H1 (cell line): ENCODE data around the gene SPOCK1. TPM values are rescaled to one million over a fixed set of nuclear protein-coding genes. Genes with fewer than 3 reads are reported as not detected.

ENCODE experiments used
- CTCF ChIA-PET: fragments of 300-600 bp; sonication (Branson Sonifier 250); formaldehyde crosslinking; loops from one replicate; lab custom pipeline; 2021; ENCODE audit not compliant: partially characterized antibody; lab: Charles Lee
- POLR2A ChIA-PET: fragments of 300-600 bp; sonication (Branson Sonifier 250); formaldehyde crosslinking; loops from one replicate; lab custom pipeline; 2021; ENCODE audit warnings: inconsistent platforms; ENCODE audit not compliant: partially characterized antibody; lab: Charles Lee
- DNase-seq, 2 experiments: peaks; one replicate each; pipeline versions ENCODE4 v3.0.0 to v3.0.0-alpha.2; 2010 to 2022; ENCODE audit warnings: low spot score in 2 of 2, low read depth in 1 of 2, mixed read lengths in 1 of 2
- FAIRE-seq: peaks from 2 replicates; lab custom pipeline; 2011; peaks lifted over from hg19 to GRCh38; lab: Jason Lieb, UNC
- H2AFZ ChIP-seq: 2 replicates; pipeline ENCODE4 v1.8.1; 2012; ENCODE audit warnings: low read length, inconsistent platforms
- H2AK5ac ChIP-seq: 2 replicates; pipeline ENCODE4 v1.6.1; 2013; ENCODE audit warnings: low read depth, low read length
- H2BK120ac ChIP-seq: replicated peaks from 2 replicates; pipeline ENCODE3; 2013; ENCODE audit warnings: low read depth, low read length, inconsistent platforms
- H2BK12ac ChIP-seq: 2 replicates; pipeline ENCODE4 v1.6.1; 2013; ENCODE audit warnings: low read depth, low read length
- H2BK15ac ChIP-seq: 2 replicates; pipeline ENCODE4 v1.6.1; 2013; ENCODE audit warnings: low read length
- H2BK20ac ChIP-seq: 2 replicates; pipeline ENCODE4 v1.6.1; 2013; ENCODE audit warnings: low read length
- H2BK5ac ChIP-seq: 2 replicates; pipeline ENCODE4 v1.6.1; 2013; ENCODE audit warnings: low read depth, low read length
- H3K14ac ChIP-seq: 2 replicates; pipeline ENCODE4 v1.6.1; 2013; ENCODE audit warnings: inconsistent platforms; ENCODE audit not compliant: insufficient read length
- H3K18ac ChIP-seq: 2 replicates; pipeline ENCODE4 v1.6.1; 2013; ENCODE audit warnings: low read length; ENCODE audit errors: extremely low read depth
- H3K23ac ChIP-seq: 2 replicates; pipeline ENCODE4 v1.6.1; 2013; ENCODE audit warnings: inconsistent platforms; ENCODE audit not compliant: insufficient read length
- H3K23me2 ChIP-seq: 2 replicates; pipeline ENCODE4 v1.6.1; 2013; ENCODE audit warnings: low read depth, low read length
- H3K27ac ChIP-seq: 2 replicates; pipeline ENCODE4 v1.6.1; 2011; ENCODE audit warnings: low read depth, low read length, inconsistent platforms
- H3K27me3 ChIP-seq, 4 experiments: replicated peaks in 1 of 4; 1 replicate in 1 of 4; 2 replicates in 3 of 4; pipeline versions ENCODE4 v1.6.1 to v1.8.1; 2011 to 2013; ENCODE audit warnings: low read length in 3 of 4, mild to moderate bottlenecking in 3 of 4, inconsistent platforms in 2 of 4, mixed read lengths in 2 of 4, moderate library complexity in 1 of 4; ENCODE audit not compliant: control insufficient read depth in 3 of 4, insufficient read depth in 3 of 4; ENCODE audit errors: extremely low read depth in 1 of 4
- H3K36me3 ChIP-seq, 4 experiments: 2 replicates each; pipeline versions ENCODE4 v1.6.1 to v1.8.1; 2011 to 2013; ENCODE audit warnings: mild to moderate bottlenecking in 4 of 4, low read length in 3 of 4, moderate library complexity in 2 of 4, control low read depth in 1 of 4, inconsistent platforms in 1 of 4; ENCODE audit not compliant: insufficient read depth in 4 of 4, control insufficient read depth in 2 of 4
- H3K4ac ChIP-seq: replicated peaks from 2 replicates; pipeline ENCODE3; 2013; ENCODE audit warnings: low read length, low read depth, mixed read lengths, inconsistent platforms; ENCODE audit not compliant: insufficient read length
- H3K4me1 ChIP-seq, 4 experiments: replicated peaks in 1 of 4; 1 replicate in 1 of 4; 2 replicates in 3 of 4; pipeline versions ENCODE4 v1.6.1 to v1.8.1; 2011 to 2013; ENCODE audit warnings: low read length in 3 of 4, inconsistent platforms in 2 of 4, mixed read lengths in 1 of 4; ENCODE audit not compliant: insufficient read depth in 4 of 4, control insufficient read depth in 3 of 4
- H3K4me2 ChIP-seq, 2 experiments: 2 replicates each; pipeline versions ENCODE4 v1.6.1 to v1.8.1; 2011 to 2013; ENCODE audit warnings: low read depth in 2 of 2, low read length in 2 of 2, control low read depth in 1 of 2, inconsistent platforms in 1 of 2, mild to moderate bottlenecking in 1 of 2; ENCODE audit not compliant: insufficient read depth in 1 of 2
- H3K4me3 ChIP-seq, 4 experiments: fragments of 200-600, 300-600 bp in 1 of 4; sonication (generic), shearing (Covaris generic), sonication (Bioruptor Twin) in 1 of 4; 2 replicates each; pipeline versions ENCODE4 v1.5.1 to v1.8.1; 2011 to 2016; ENCODE audit warnings: low read length in 4 of 4, low read depth in 3 of 4, control low read depth in 2 of 4, inconsistent platforms in 2 of 4, mild to moderate bottlenecking in 2 of 4, mixed read lengths in 1 of 4, moderate library complexity in 1 of 4; ENCODE audit not compliant: insufficient read depth in 2 of 4; ENCODE audit errors: extremely low read depth in 1 of 4
- H3K56ac ChIP-seq: replicated peaks from 2 replicates; pipeline ENCODE3; 2013; ENCODE audit warnings: low read depth, mild to moderate bottlenecking, mixed read lengths, low read length, inconsistent platforms; ENCODE audit not compliant: insufficient read length
- H3K79me1 ChIP-seq: 2 replicates; pipeline ENCODE4 v1.6.1; 2013; ENCODE audit warnings: low read depth, low read length, control low read depth
- H3K79me2 ChIP-seq, 2 experiments: 2 replicates each; pipeline versions ENCODE4 v1.6.1 to v1.8.1; 2012 to 2013; ENCODE audit warnings: low read length in 2 of 2, mild to moderate bottlenecking in 2 of 2, inconsistent platforms in 1 of 2; ENCODE audit not compliant: insufficient read depth in 2 of 2, control insufficient read depth in 1 of 2
- H3K9ac ChIP-seq, 4 experiments: replicated peaks in 1 of 4; 1 replicate in 1 of 4; 2 replicates in 3 of 4; pipeline versions ENCODE4 v1.6.1 to v1.8.1; 2011 to 2013; ENCODE audit warnings: low read depth in 3 of 4, low read length in 3 of 4, control low read depth in 2 of 4, mild to moderate bottlenecking in 2 of 4, moderate library complexity in 2 of 4, inconsistent platforms in 1 of 4; ENCODE audit errors: extremely low read depth in 1 of 4
- H3K9me3 ChIP-seq, 2 experiments: 2 replicates each; pipeline versions ENCODE4 v1.6.1 to v1.8.1; 2012 to 2013; ENCODE audit warnings: mild to moderate bottlenecking in 2 of 2, moderate library complexity in 2 of 2, control low read depth in 1 of 2, inconsistent platforms in 1 of 2, low read depth in 1 of 2, low read length in 1 of 2, mixed read lengths in 1 of 2; ENCODE audit not compliant: insufficient read depth in 2 of 2
- H4K20me1 ChIP-seq, 2 experiments: replicated peaks in 1 of 2; 2 replicates each; pipeline versions ENCODE3 to v1.8.1; 2011 to 2013; ENCODE audit warnings: inconsistent platforms in 2 of 2, low read length in 2 of 2, mild to moderate bottlenecking in 1 of 2; ENCODE audit not compliant: insufficient read depth in 2 of 2, control insufficient read depth in 1 of 2
- H4K5ac ChIP-seq: 2 replicates; pipeline ENCODE4 v1.6.1; 2013; ENCODE audit warnings: low read length, low read depth, mixed read lengths, inconsistent platforms; ENCODE audit not compliant: insufficient read length
- H4K8ac ChIP-seq: 2 replicates; pipeline ENCODE4 v1.8.0; 2013; ENCODE audit warnings: mild to moderate bottlenecking, moderate library complexity, low read length, inconsistent platforms; ENCODE audit not compliant: insufficient read depth; ENCODE audit errors: extremely low read depth
- H4K91ac ChIP-seq: replicated peaks from 2 replicates; pipeline ENCODE3; 2013; ENCODE audit warnings: low read length, mixed read lengths, inconsistent platforms; ENCODE audit not compliant: insufficient read length
- ASH2L ChIP-seq: fragments of 200-600, 300-600 bp; sonication (generic); IDR thresholded peaks from one replicate; pipeline ENCODE4 v1.7.1; 2017; ENCODE audit warnings: low read length
- BCL11A ChIP-seq, 2 experiments: IDR thresholded peaks; one replicate each; pipeline ENCODE4 v1.6.1; 2011; ENCODE audit warnings: low read depth in 2 of 2, low read length in 2 of 2, mild to moderate bottlenecking in 2 of 2
- CEBPB ChIP-seq: IDR thresholded peaks from 2 replicates; pipeline ENCODE4 v1.6.1; 2012; ENCODE audit warnings: low read depth, low read length
- JUND ChIP-seq: IDR thresholded peaks from 2 replicates; pipeline ENCODE4 v1.6.1; 2011; ENCODE audit warnings: mild to moderate bottlenecking, improper control_type of control experiment, low read length
- MAFK ChIP-seq: IDR thresholded peaks from 2 replicates; pipeline ENCODE4 v1.6.1; 2012; ENCODE audit warnings: low read depth, mild to moderate bottlenecking, improper control_type of control experiment, low read length
- POLR2AphosphoS5 ChIP-seq: IDR thresholded peaks from 2 replicates; pipeline ENCODE4 v1.6.1; 2011; ENCODE audit warnings: low read depth, low read length
- RFX5 ChIP-seq: IDR thresholded peaks from 2 replicates; pipeline ENCODE4 v1.6.1; 2011; ENCODE audit warnings: low read depth, low read length, improper control_type of control experiment, borderline replicate concordance
- RXRA ChIP-seq: IDR thresholded peaks from 2 replicates; pipeline ENCODE4 v1.6.1; 2011; ENCODE audit warnings: low read depth, mild to moderate bottlenecking, low read length, moderate library complexity; ENCODE audit not compliant: insufficient read depth
- TAF1 ChIP-seq: IDR thresholded peaks from 2 replicates; pipeline ENCODE4 v1.6.1; 2011; ENCODE audit warnings: mild to moderate bottlenecking, low read depth, low read length
- TCF12 ChIP-seq: IDR thresholded peaks from 2 replicates; pipeline ENCODE4 v1.6.1; 2011; ENCODE audit warnings: low read depth, mild to moderate bottlenecking, low read length
- WGBS, 2 experiments: shearing (Covaris generic) in 1 of 2; methylation state at CpG; one replicate each; pipeline versions ENCODE4 v1.1.6 to v1.1.7; 2013 to 2015; ENCODE audit warnings: low lambda C conversion rate in 2 of 2, mixed read lengths in 2 of 2, inconsistent platforms in 1 of 2, low coverage in 1 of 2, missing lambda C conversion rate in 1 of 2; ENCODE audit not compliant: insufficient replicate concordance in 2 of 2, insufficient coverage in 1 of 2, insufficient read length in 1 of 2; ENCODE audit errors: extremely low coverage in 1 of 2, missing lambda C conversion rate in 1 of 2; 5-methylcytosine and 5-hydroxymethylcytosine counted together
- polyA plus RNA-seq, 7 experiments: library from polyadenylated mRNA; depleted of rRNA in 3 of 7; stranded (reverse) in 5 of 7; unstranded in 2 of 7; fragments of >200 nt in 5 of 7; fragments of 200-250 nt in 2 of 7; gene quantifications; 1 replicate in 5 of 7; 2 replicates in 1 of 7; 4 replicates in 1 of 7; pipeline versions ENCODE4 v1.2.1 to v1.2.3, GENCODE V29; 2011 to 2013; ENCODE audit warnings: missing spikeins in 2 of 7, mixed read lengths in 2 of 7
- total RNA-seq: library from RNA; stranded (reverse); fragmentation: NEBNext Ultra II Directional; extraction: Animal tissue kit (Norgen Biotek cat#: 25700); gene quantifications from 2 replicates; pipeline ENCODE4 v1.2.1, GENCODE V29; 2021

The SPOCK1 gene
- total and polyA plus RNA-seq, 2 of the 8 experiments (the other 6 are each of a cell fraction or from before 2014, with no cell fraction given) = 6.9 to 18.1 TPM

- WGBS, 2 experiments = 93% methylated on average over 10 of the region's 10 CpGs; no CpG with 5 or more reads in 1 of the 2 experiments
- no peak overlapping the region for H2AFZ ChIP-seq
- H3K79me2 ChIP-seq = no peaks in the 10 kb centered on the region
- H4K8ac ChIP-seq = no peak overlapping the region
- H3K18ac ChIP-seq = no peak overlapping the region
- no peak overlapping the region for H3K4ac ChIP-seq
- H3K9me3 ChIP-seq = 0 out of 4 replicates have a peak, but pooled peaks cover 0 to 5% of the 10 kb centered on the region in 2 experiments
- no peaks in the 10 kb centered on the region for H3K27me3 ChIP-seq
- H3K4me1 ChIP-seq = no peaks in the 10 kb centered on the region
- H4K20me1 ChIP-seq = no peaks in the 10 kb centered on the region
- no peak overlapping the region for H2BK5ac ChIP-seq
- no peak overlapping the region for H3K27ac ChIP-seq
- ChIA-PET CTCF (interaction anchor here (0.8 kb wide), 1 partner anchor 9 kb away, joined by 3 read pairs; no protein-coding TSS in a partner anchor), POLR2A (no interaction called here)
- H2BK120ac ChIP-seq = no peak overlapping the region
- DNase-seq = no peak
- no peak overlapping the region for H3K9ac ChIP-seq
- no peak overlapping the region for H3K4me2 ChIP-seq
- H3K36me3 ChIP-seq = no peaks in the 10 kb centered on the region
- no peak overlapping the region for H2BK12ac ChIP-seq
- no peak overlapping the region for H3K4me3 ChIP-seq
- H3K14ac ChIP-seq = no peak overlapping the region
- H3K23me2 ChIP-seq = no peaks in the 10 kb centered on the region
- H3K23ac ChIP-seq = no peak overlapping the region
- FAIRE-seq = no peak
- no peak overlapping the region for H4K91ac ChIP-seq
- no peak overlapping the region; the same call in 1 of the 2 replicates for H2AK5ac ChIP-seq
- H3K79me1 ChIP-seq = no peaks in the 10 kb centered on the region
- no peak overlapping the region for H4K5ac ChIP-seq
- no peak overlapping the region for H3K56ac ChIP-seq
- no peak overlapping the region for H2BK20ac ChIP-seq
- TF ChIP-seq RFX5 = no peak
- no peak for TF ChIP-seq MAFK
- no peak for TF ChIP-seq TCF12
- TF ChIP-seq RXRA = no peak
- no peak for TF ChIP-seq BCL11A (IDR thresholded peaks at IDR 0.05; ENCODE audit: low read depth in 2 of 2, low read length in 2 of 2)
- TF ChIP-seq TAF1 = no peak
- TF ChIP-seq POLR2AphosphoS5 = no peak
- no peak for TF ChIP-seq JUND
- TF ChIP-seq ASH2L = no peak
- no peak for TF ChIP-seq CEBPB
- TF ChIP-seq, all 59 proteins: peak for 0
- no peak overlapping the region for H2BK15ac ChIP-seq
Measured at GRCh38 chr5:137234973-137235943, 263.9 kb downstream of the SPOCK1 start.
